OCI-LY7 (cell line): ENCODE data around the gene LIPH. TPM values are rescaled to one million over a fixed set of nuclear protein-coding genes. Genes with fewer than 3 reads are reported as not detected.

Source experiments
- BruUV-seq: library from RNA; stranded (reverse); fragments of 400-500 nt; replicated peaks from 2 replicates; lab custom pipeline; 2021; lab: Mats Ljungman, UMichigan
- CTCF ChIA-PET: fragments of 300-600 bp; sonication (Branson Sonifier 250); formaldehyde crosslinking; loops from one replicate; lab custom pipeline; 2022; ENCODE audit warnings: antibody characterized with exemption; ENCODE audit not compliant: unreplicated experiment; lab: Charles Lee
- POLR2A ChIA-PET: fragments of 300-600 bp; sonication (Branson Sonifier 250); formaldehyde crosslinking; loops from one replicate; lab custom pipeline; 2022; ENCODE audit warnings: antibody characterized with exemption; lab: Charles Lee
- DNase-seq: peaks from one replicate; pipeline ENCODE4 v3.0.0-alpha.2; 2015; ENCODE audit warnings: low spot score
- H2AFZ ChIP-seq: fragments of 200-600 bp; sonication (generic), shearing (Covaris generic); 2 replicates; pipeline ENCODE4 v1.6.1; 2014; ENCODE audit warnings: mild to moderate bottlenecking, antibody characterized with exemption, low read length, moderate library complexity
- H3K27ac ChIP-seq: fragments of 200-600 bp; sonication (generic); 2 replicates; pipeline ENCODE4 v1.5.1; 2014; ENCODE audit warnings: mixed run types, low read depth, mild to moderate bottlenecking, moderate library complexity, low read length, inconsistent platforms; ENCODE audit not compliant: poor library complexity, severe bottlenecking
- H3K36me3 ChIP-seq: fragments of 200-600 bp; sonication (generic); 2 replicates; pipeline ENCODE4 v1.6.1; 2014; ENCODE audit warnings: mild to moderate bottlenecking, antibody characterized with exemption, low read length, moderate library complexity, mixed read lengths; ENCODE audit not compliant: insufficient read depth
- H3K4me1 ChIP-seq: fragments of 200-600 bp; sonication (generic); 2 replicates; pipeline ENCODE4 v1.5.1; 2014; ENCODE audit warnings: mild to moderate bottlenecking, low read length; ENCODE audit not compliant: insufficient read depth, poor library complexity, severe bottlenecking
- H3K4me2 ChIP-seq: fragments of 200-600 bp; sonication (generic); 2 replicates; pipeline ENCODE4 v1.6.1; 2014; ENCODE audit warnings: mild to moderate bottlenecking, low read length
- H3K4me3 ChIP-seq: fragments of 200-600 bp; sonication (generic); 2 replicates; pipeline ENCODE4 v1.5.1; 2014; ENCODE audit warnings: mild to moderate bottlenecking, low read depth, low read length; ENCODE audit not compliant: poor library complexity, severe bottlenecking
- H3K79me2 ChIP-seq: fragments of 200-600 bp; sonication (generic); 2 replicates; pipeline ENCODE4 v1.6.1; 2016; ENCODE audit warnings: low read depth, mild to moderate bottlenecking, low read length, moderate library complexity, mixed read lengths; ENCODE audit not compliant: insufficient read depth
- H3K9me2 ChIP-seq: fragments of 200-600 bp; sonication (generic); 2 replicates; pipeline ENCODE4 v1.6.1; 2016; ENCODE audit warnings: mild to moderate bottlenecking, low read length, mixed read lengths; ENCODE audit not compliant: insufficient read depth
- H3K9me3 ChIP-seq: fragments of 200-600 bp; sonication (generic); 2 replicates; pipeline ENCODE4 v1.6.1; 2014; ENCODE audit warnings: mild to moderate bottlenecking, mixed run types, low read length, mixed read lengths
- H4K20me1 ChIP-seq: fragments of 200-600 bp; sonication (generic); 2 replicates; pipeline ENCODE4 v1.6.1; 2014; ENCODE audit warnings: mild to moderate bottlenecking, antibody characterized with exemption, low read length, moderate library complexity, mixed read lengths; ENCODE audit not compliant: insufficient read depth
- CTCF ChIP-seq: fragments of 200-600 bp; sonication (generic); conservative IDR thresholded peaks from 2 replicates; pipeline ENCODE4 v1.5.1; 2014; ENCODE audit warnings: mild to moderate bottlenecking, antibody characterized with exemption, low read length, moderate library complexity, mixed read lengths
- EZH2phosphoT487 ChIP-seq: fragments of 200-600 bp; sonication (generic); IDR thresholded peaks from 2 replicates; pipeline ENCODE4 v1.6.1; 2018; ENCODE audit warnings: low read depth, borderline replicate concordance, mild to moderate bottlenecking, mixed run types, antibody characterized with exemption, low read length, moderate library complexity, mixed read lengths
- intact Hi-C: fragments of 100-400 bp; cut with micrococcal nuclease; formaldehyde crosslinking; loops from one replicate; pipeline ENCODE4 v1.10.0; 2022; ENCODE audit not compliant: unreplicated experiment
- total RNA-seq, 2 experiments: library from RNA; depleted of rRNA in 1 of 2; stranded (reverse); fragments of >200 nt in 1 of 2; shearing (Covaris generic) in 1 of 2; gene quantifications; 2 replicates each; pipeline ENCODE4 v1.2.3, GENCODE V29; 2014 to 2022

The LIPH gene
- total RNA-seq, 2 experiments from 2014 or later = not detected

GRCh38 chr3:185549122-185549521, 3.3 kb downstream of the LIPH start:
- no peak for DNase-seq
- Histone ChIP-seq H4K20me1 (no peaks in the 10 kb centered on the region), H3K79me2 (no peaks in the 10 kb centered on the region), H3K9me3 (no peaks in the 10 kb centered on the region), H3K4me3 (no peak overlapping the region), H3K9me2 (no peaks in the 10 kb centered on the region), H3K4me2 (no peak overlapping the region), H3K27ac (no peak overlapping the region), H2AFZ (no peak overlapping the region), H3K36me3 (no peaks in the 10 kb centered on the region), H3K4me1 (no peaks in the 10 kb centered on the region)
- no TSS peak for BruUV-seq
- TF ChIP-seq CTCF (no peak), EZH2phosphoT487 (no peak)
- intact Hi-C loops = no loop called here
- ChIA-PET CTCF (no interaction called here), POLR2A (no interaction called here)

- CTCF ChIA-PET = no interaction called here
- Histone ChIP-seq H3K36me3 (no peaks in the 10 kb centered on the region), H4K20me1 (no peaks in the 10 kb centered on the region), H3K79me2 (no peaks in the 10 kb centered on the region), H3K4me2 (no peak overlapping the region), H3K4me1 (peaks cover 10% of the 10 kb centered on the region), H2AFZ (no peak overlapping the region), H3K4me3 (no peak overlapping the region), H3K9me2 (no peaks in the 10 kb centered on the region), H3K27ac (no peak overlapping the region), H3K9me3 (no peaks in the 10 kb centered on the region)
- POLR2A ChIA-PET = interaction anchor here (0.5 kb wide), 1 partner anchor 9 kb away, joined by 3 read pairs; no protein-coding TSS in a partner anchor
- no TSS peak for BruUV-seq
- intact Hi-C loops = no loop called here
- TF ChIP-seq CTCF (no peak), EZH2phosphoT487 (no peak)
- no peak for DNase-seq
These were observed 11.7 kb downstream of the LIPH start for GRCh38 chr3:185540695-185541094.

GRCh38 chr3:185539934-185540333, 12.5 kb downstream of the LIPH start:
- Histone ChIP-seq H3K36me3 (no peaks in the 10 kb centered on the region), H3K4me3 (no peak overlapping the region), H3K9me2 (no peaks in the 10 kb centered on the region), H3K9me3 (no peaks in the 10 kb centered on the region), H3K4me1 (peaks cover 10% of the 10 kb centered on the region), H3K79me2 (no peaks in the 10 kb centered on the region), H4K20me1 (no peaks in the 10 kb centered on the region), H3K4me2 (no peak overlapping the region), H2AFZ (no peak overlapping the region), H3K27ac (no peak overlapping the region)
- TF ChIP-seq CTCF (no peak), EZH2phosphoT487 (no peak)
- POLR2A ChIA-PET = interaction anchor here (0.6 kb wide), 1 partner anchor 305 kb away, joined by 3 read pairs; no protein-coding TSS in a partner anchor
- CTCF ChIA-PET = no interaction called here
- intact Hi-C loops = no loop called here
- no TSS peak for BruUV-seq
- DNase-seq = no peak
